Muscle of arm (tissue), 12 donors: ENCODE results near the gene MKNK1. TPM values are rescaled to one million over a fixed set of nuclear protein-coding genes. Genes with fewer than 3 reads are reported as not detected.

Experiments
- DNase-seq: peaks from one replicate; pipeline ENCODE4 v3.0.0-alpha.2; 2013
- polyA plus RNA-seq, 12 donors: library from polyadenylated mRNA; unstranded; fragments of 120-200 nt; gene quantifications; one replicate each; pipeline ENCODE4 v1.2.1, GENCODE V29; 2013; ENCODE audit not compliant: insufficient read length in 12 of 12

The MKNK1 gene
- polyA plus RNA-seq, 12 donors = 15.1 to 44.6 (median 26.3) TPM; not detected in 1

GRCh38 chr1:46568461-46568891, 35.6 kb downstream of the MKNK1 start:
- no peak for DNase-seq

- no peak for DNase-seq
Measured at GRCh38 chr1:46563341-46563740, 40.7 kb downstream of the MKNK1 start.

GRCh38 chr1:46562498-46562897, 41.6 kb downstream of the MKNK1 start:
- DNase-seq = no peak

DNA sequence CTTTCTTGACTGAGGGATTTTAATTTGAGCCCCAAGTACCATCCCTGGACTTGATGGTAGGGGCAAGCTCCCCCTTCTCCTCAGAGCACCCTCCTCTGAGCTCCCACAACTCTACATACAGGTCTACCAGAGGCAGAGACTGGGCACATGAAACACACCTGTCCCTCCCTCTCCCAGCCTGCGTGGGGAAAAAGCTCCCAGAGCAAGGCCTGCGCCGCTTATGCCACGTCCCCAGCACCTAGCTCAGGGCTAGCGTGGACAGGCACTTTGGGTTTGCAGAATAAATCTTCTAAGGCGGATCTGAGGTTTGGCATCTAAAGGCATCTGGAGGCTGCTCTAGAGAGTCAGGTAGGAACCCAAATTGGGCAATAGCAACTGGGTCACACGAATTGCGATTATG, 45.1 kb downstream of the MKNK1 start:
- DNase-seq = no peak

GRCh38 chr1:46558141-46558963, 45.7 kb downstream of the MKNK1 start:
- no peak for DNase-seq

DNA sequence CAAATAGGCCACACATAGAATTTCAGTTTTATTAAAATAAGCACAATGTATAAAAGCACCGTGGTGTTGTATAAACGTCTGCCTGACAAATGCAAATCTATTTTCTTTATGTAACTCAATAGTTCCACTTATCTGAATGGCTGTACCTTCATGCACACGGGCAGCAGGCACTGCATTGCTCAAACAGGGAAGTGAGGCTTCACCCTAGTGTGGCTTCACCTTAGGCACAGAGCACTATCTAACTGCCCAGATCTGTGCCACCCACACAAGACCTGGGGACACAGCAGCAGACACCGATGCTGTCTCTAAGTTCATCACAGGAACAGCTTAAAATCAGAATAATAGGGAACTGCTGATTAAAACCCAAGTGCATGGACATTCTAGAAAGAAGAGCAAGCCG, 46.7 kb downstream of the MKNK1 start:
- no peak for DNase-seq

DNA sequence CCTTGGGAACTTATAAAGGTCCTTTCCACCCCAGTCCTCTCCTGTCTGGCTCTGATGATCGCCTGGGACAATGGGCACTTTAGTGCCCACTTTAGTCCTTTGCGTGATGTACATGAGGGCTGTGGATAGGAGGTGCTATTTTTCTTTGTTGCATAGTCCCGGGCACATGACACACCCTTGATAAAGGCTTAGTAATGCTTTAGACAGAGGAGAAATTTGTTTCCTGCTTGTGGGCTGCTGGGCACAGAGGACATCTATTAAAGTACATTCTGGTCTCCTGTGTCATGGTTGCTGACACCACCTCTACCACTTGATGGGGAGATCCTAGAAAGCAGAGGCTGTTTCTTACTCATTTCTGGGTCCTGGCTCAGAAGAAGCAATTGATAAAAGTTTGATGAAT, 47.2 kb downstream of the MKNK1 start:
- DNase-seq = no peak

DNA sequence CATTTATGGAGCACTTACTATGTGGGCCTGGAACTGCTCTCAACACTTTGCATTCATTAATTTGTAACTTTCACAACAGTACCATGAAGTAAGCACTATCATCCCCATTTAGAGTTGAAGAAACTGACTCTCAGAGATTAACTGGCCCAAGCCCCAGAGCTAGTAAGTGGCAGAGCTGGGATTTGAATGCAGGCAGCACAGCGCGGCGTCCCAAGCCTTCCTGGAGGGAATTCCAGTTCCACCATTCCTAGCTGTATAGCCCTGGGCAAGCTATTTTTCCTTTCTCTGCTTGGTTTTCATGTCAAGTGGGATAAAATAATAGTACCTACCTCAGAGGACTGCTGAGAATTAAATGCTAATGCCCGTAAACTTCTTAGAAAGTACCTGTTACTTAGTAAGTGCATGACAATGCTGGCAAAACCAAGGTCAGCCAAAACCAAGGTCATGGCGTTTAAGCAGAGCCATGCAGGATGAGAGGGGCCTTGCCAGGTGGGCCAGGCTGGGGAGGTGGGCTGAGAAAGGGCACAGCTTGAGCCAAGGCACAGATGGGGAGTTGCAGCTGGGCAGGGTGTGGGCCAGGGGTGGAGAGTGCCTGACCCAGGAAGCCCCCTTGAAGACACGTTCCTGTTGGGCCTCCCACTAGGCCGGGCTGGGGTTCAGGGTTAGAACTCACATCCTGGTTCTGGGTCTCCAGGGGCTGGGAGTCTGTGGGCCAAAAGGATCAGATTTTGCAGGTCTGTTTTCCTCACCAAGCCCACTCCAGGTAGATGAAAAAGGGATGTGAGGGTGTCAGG, 48.0 kb downstream of the MKNK1 start:
- DNase-seq = no peak

GRCh38 chr1:46554597-46555381, 49.3 kb downstream of the MKNK1 start:
- DNase-seq = no peak

- no peak for DNase-seq
Measured at GRCh38 chr1:46554236-46554596, 49.9 kb downstream of the MKNK1 start.

DNA sequence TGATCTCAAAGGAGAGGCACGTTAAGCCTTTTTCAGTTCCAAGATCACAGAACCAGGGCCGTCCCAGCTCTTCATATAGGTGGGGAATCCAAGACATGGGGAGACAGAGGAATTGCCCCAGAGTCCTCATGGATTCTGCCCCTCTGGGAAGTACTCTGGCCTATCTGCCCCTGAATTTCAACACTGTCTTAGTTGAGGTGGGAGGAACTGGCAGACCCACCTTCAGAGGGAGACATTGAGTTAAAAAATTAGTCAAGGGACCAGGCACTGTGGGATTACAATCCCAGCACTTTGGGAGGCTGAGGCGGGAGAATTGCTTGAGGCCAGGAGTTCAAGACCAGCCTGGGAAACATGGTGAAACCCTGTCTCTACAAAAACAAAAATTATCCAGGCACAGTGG, 50.6 kb downstream of the MKNK1 start:
- DNase-seq = no peak

DNA sequence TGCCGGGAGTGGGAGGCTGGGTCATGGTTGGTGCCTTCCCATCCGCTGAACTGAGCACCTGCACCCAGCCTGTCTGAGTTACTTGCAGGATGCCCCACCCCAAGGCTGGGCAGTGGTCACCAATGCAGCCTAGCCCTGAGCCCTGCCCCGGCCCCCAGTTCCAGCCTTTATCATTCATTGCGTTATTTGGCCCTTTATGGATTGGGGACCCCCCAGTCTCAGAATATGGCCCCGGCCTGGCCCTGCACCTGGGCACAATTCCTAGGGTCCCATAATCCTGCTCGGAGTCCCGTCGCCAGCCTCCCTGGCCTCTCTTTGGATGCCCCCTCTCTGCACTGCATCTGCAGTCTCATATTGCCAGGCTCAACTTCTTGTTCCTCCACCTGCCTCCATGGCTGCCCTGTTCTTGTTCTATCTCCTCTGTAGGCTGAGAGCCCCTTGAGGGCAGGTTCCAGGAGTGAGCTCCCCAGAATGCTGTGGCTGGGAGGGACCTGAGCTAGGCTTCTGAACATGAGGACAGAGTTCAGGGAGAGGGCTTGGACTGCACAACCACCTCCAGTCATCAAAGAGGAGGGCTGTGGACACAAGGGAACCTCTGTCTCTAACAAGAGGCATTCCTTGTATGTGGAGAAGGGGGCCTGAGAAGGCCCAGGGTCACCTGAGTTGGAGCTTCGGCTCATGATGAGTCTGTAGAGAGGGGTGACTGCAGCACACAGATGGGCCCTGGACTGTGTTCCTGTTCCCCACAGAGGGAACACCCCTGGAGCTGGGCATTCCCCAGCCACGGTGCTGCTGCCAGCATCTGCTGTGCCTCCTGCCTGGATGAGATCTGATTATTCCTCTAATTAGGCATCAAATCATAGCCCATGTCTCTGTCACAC, 51.5 kb downstream of the MKNK1 start:
- no peak for DNase-seq

- DNase-seq = no peak
Measured at GRCh38 chr1:46551597-46552095, 52.4 kb downstream of the MKNK1 start, which contains the start of gene KNCN. KNCN (minus strand) TSS chr1:46551647; CDS start chr1:46551215, 432 bp downstream.

- no peak for DNase-seq
Measured at GRCh38 chr1:46550751-46551231, 53.3 kb downstream of the MKNK1 start.

- peak; percentile 54 for DNase-seq
Measured at GRCh38 chr1:46549697-46550681, 54.1 kb downstream of the MKNK1 start.

DNA sequence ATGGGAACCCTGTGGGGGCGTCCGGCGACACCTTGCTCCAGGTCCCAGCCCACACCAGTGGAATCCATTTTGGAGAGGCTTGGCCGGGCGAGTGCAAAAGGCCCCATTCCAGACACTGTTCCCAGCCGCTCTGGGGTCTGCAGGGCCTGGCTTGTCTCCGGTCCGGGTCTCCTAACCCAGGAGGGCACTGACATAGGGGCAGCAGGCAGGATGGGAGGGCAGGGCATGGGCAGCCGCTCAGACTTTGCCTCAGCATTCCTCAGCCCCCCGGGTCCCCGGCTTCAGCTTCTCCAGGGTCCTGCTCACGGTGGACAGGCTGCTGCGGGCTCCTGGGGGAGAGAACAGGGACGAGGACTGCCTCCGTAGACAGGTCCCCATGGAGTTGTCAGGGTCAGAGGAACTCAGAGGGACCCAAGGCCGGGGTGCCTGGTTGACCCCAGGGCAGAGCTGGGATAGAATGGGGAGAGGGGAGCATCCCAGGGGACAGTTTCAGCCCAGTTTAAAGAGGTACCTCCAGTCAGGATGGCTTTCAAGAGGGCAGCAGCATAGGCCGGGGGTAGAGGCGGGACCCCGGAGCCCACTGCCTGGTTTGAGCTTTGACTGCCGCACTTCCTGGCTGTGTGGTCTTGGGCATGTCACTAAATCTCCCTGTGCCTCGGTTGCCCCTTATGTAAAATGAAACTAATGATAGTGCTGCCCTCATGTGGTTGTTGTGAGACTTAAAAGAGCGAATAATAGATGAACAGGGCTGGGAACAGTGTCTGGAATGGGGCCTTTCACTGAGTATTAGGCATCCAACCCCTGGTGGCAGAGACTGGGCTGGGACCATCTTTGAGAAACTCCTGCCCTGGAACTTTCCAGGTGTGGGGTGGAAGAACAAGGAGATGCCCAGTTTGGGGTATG, 56.3 kb downstream of the MKNK1 start:
- DNase-seq = no peak

DNA sequence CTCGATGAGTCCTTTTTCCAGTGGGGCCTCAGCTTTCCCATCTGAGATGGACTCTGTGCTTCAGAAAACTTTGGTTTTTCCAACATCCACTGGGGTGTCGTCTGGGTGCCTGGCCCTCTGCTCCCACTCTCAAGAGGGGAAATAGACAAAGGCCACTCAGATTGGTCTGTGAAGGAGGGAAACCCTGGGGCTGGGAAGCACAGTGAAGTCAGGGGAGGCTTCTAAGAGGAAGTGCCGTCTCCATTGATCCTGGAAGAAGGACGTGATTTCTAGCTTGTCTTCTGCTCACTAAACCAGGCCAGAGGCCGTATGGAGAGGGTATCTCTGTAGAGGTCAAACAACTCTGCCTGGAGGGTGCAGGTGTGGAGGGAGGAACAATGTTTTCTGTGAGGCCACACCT, 57.9 kb downstream of the MKNK1 start:
- DNase-seq = no peak

DNA sequence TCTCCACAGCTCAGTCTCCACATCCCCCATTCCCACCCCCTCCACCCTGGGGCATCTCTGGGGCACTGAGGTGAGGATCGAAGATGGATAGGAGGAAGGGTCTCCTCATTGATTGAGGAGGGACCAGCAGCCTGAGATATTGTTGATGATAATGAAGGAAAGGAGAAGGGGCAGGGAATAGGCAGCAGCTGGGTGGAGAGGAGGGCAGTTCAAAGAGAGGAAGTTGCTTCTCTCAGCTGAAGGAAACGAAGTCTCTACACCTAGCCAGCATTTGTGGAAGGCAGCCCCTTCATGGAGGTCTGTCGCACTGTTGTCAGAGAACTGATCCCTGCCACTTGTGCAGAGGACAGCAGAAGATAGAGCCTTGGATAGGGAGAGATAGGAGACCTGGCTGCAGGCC, 58.3 kb downstream of the MKNK1 start:
- no peak for DNase-seq
